Fibroblast of peridontal ligament (primary cell): Measurements from ENCODE around the gene PHACTR1.

Source experiments
- DNase-seq: peaks from one replicate; pipeline ENCODE4 v3.0.0-alpha.2; 2010; ENCODE audit errors: extremely low read depth

The PHACTR1 gene

GRCh38 chr6:12749531-12750379 is 33.2 kb downstream of the PHACTR1 start:
- no peak for DNase-seq

GRCh38 chr6:12750416-12750815 is 33.8 kb downstream of the PHACTR1 start:
- no peak for DNase-seq

- DNase-seq: peak; percentile 29
Observed at GRCh38 chr6:12751694-12752325, 35.2 kb downstream of the PHACTR1 start.

GRCh38 chr6:12753036-12753435 is 36.5 kb downstream of the PHACTR1 start:
- DNase-seq: no peak

- DNase-seq: no peak
Observed at GRCh38 chr6:12760226-12760625, 43.7 kb downstream of the PHACTR1 start.

GRCh38 chr6:12760911-12761310 is 44.3 kb downstream of the PHACTR1 start:
- no peak for DNase-seq

- DNase-seq: peak; percentile 44
Observed at GRCh38 chr6:12761376-12762115, 45.0 kb downstream of the PHACTR1 start.

- DNase-seq: peak; percentile 2
Observed at GRCh38 chr6:12762731-12763434, 46.3 kb downstream of the PHACTR1 start.

- no peak for DNase-seq
Observed at GRCh38 chr6:12766365-12766764, 49.8 kb downstream of the PHACTR1 start.

GRCh38 chr6:12767016-12767415 is 50.4 kb downstream of the PHACTR1 start:
- no peak for DNase-seq

- DNase-seq: no peak
Observed at GRCh38 chr6:12769556-12770256, 53.1 kb downstream of the PHACTR1 start.

- DNase-seq: no peak
Observed at GRCh38 chr6:12772416-12772815, 55.8 kb downstream of the PHACTR1 start.

- DNase-seq: no peak
Observed at GRCh38 chr6:12776291-12776690, 59.7 kb downstream of the PHACTR1 start.

- DNase-seq: no peak
Observed at GRCh38 chr6:12779772-12780171, 63.2 kb downstream of the PHACTR1 start.

GRCh38 chr6:12782136-12782535 is 65.6 kb downstream of the PHACTR1 start:
- no peak for DNase-seq

- no peak for DNase-seq
Observed at GRCh38 chr6:12785301-12785700, 68.7 kb downstream of the PHACTR1 start.

- no peak for DNase-seq
Observed at GRCh38 chr6:12785921-12786320, 69.4 kb downstream of the PHACTR1 start.

GRCh38 chr6:12791371-12791770 is 74.8 kb downstream of the PHACTR1 start:
- no peak for DNase-seq

- DNase-seq: no peak
Observed at GRCh38 chr6:12798326-12798725, 81.8 kb downstream of the PHACTR1 start.

GRCh38 chr6:12800120-12800519 is 83.6 kb downstream of the PHACTR1 start:
- DNase-seq: no peak

- no peak for DNase-seq
Observed at GRCh38 chr6:12801141-12801540, 84.6 kb downstream of the PHACTR1 start.
